ENCODE results near the gene KCNH1. TPM values are rescaled to one million over a fixed set of nuclear protein-coding genes. Genes with fewer than 3 reads are reported as not detected.

Gene KCNH1
- total RNA-seq, 2 donors from 2014 or later = 0.21 TPM; not detected in 1

GRCh38 chr1:210796421-210796820 is 337.5 kb downstream of the KCNH1 start:
- no peaks in the 10 kb centered on the region for H3K4me1 ChIP-seq (ENCODE audit: control insufficient read depth in 1 of 2, low read depth in 2 of 2)
- DNase-seq (ENCODE audit: low spot score) (no peak), ATAC-seq (ENCODE audit: insufficient number of reproducible peaks, low FRiP score, low read depth) (no peak)
- no peaks in the 10 kb centered on the region for H3K27me3 ChIP-seq (replicated peaks; ENCODE audit: insufficient read depth)
- H3K27ac ChIP-seq = no peak overlapping the region
- H3K4me3 ChIP-seq = no peak overlapping the region
- H3K9me3 ChIP-seq = no peaks in the 10 kb centered on the region
- TF ChIP-seq CTCF (IDR thresholded peaks at IDR 0.05) = no peak
- H3K36me3 ChIP-seq = no peaks in the 10 kb centered on the region

DNA sequence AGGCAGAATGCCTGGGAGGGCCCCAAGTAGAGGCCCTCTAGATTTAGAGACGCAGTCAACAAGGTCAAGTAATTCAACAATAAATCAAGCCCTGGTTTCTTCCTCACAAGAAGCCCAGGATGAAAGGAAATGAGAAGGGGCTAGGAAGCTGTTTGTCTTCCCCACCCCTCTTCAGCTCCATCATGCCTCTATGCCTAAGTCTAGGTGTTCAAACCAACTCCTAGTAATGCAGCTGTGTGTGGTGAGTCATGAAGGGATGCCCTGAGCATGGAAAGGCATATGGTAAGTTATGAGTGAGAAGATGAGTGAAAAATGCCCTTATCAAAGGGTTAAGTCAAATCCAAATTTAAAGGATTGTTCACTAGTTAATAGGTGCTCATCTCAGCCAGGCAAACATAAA is 339.5 kb downstream of the KCNH1 start:
- DNase-seq (ENCODE audit: low spot score) (no peak), ATAC-seq (ENCODE audit: insufficient number of reproducible peaks, low FRiP score, low read depth) (no peak)
- Histone ChIP-seq H3K4me1 (ENCODE audit: control insufficient read depth in 1 of 2, low read depth in 2 of 2) (no peaks in the 10 kb centered on the region), H3K36me3 (no peaks in the 10 kb centered on the region), H3K27me3 (replicated peaks; ENCODE audit: insufficient read depth) (no peaks in the 10 kb centered on the region), H3K4me3 (no peak overlapping the region), H3K9me3 (no peaks in the 10 kb centered on the region), H3K27ac (no peak overlapping the region)
- TF ChIP-seq CTCF (IDR thresholded peaks at IDR 0.05) = no peak

GRCh38 chr1:210792250-210793102 is 341.5 kb downstream of the KCNH1 start:
- Histone ChIP-seq H3K9me3 (no peaks in the 10 kb centered on the region), H3K4me3 (no peak overlapping the region), H3K27me3 (replicated peaks; ENCODE audit: insufficient read depth) (no peaks in the 10 kb centered on the region), H3K4me1 (ENCODE audit: control insufficient read depth in 1 of 2, low read depth in 2 of 2) (no peaks in the 10 kb centered on the region), H3K27ac (no peak overlapping the region), H3K36me3 (no peaks in the 10 kb centered on the region)
- DNase-seq (ENCODE audit: low spot score) = no peak
- no peak for TF ChIP-seq CTCF (IDR thresholded peaks at IDR 0.05)
- ATAC-seq (ENCODE audit: insufficient number of reproducible peaks, low FRiP score, low read depth) = no peak

- no peak for TF ChIP-seq CTCF (IDR thresholded peaks at IDR 0.05)
- DNase-seq (ENCODE audit: low spot score) (no peak), ATAC-seq (ENCODE audit: insufficient number of reproducible peaks, low FRiP score, low read depth) (no peak)
- Histone ChIP-seq H3K4me3 (no peak overlapping the region), H3K36me3 (no peaks in the 10 kb centered on the region), H3K27ac (no peak overlapping the region), H3K4me1 (ENCODE audit: control insufficient read depth in 1 of 2, low read depth in 2 of 2) (no peaks in the 10 kb centered on the region), H3K27me3 (replicated peaks; ENCODE audit: insufficient read depth) (no peaks in the 10 kb centered on the region), H3K9me3 (no peaks in the 10 kb centered on the region)
Measured at GRCh38 chr1:210790196-210790595, 343.8 kb downstream of the KCNH1 start.

GRCh38 chr1:210787800-210788199 is 346.1 kb downstream of the KCNH1 start:
- no peak overlapping the region for H3K4me3 ChIP-seq
- no peaks in the 10 kb centered on the region for H3K4me1 ChIP-seq (ENCODE audit: control insufficient read depth in 1 of 2, low read depth in 2 of 2)
- TF ChIP-seq CTCF (IDR thresholded peaks at IDR 0.05) = no peak
- no peak overlapping the region for H3K27ac ChIP-seq
- H3K36me3 ChIP-seq = no peaks in the 10 kb centered on the region
- no peaks in the 10 kb centered on the region for H3K27me3 ChIP-seq (replicated peaks; ENCODE audit: insufficient read depth)
- H3K9me3 ChIP-seq = no peaks in the 10 kb centered on the region
- no peak for ATAC-seq (ENCODE audit: insufficient number of reproducible peaks, low FRiP score, low read depth)
- DNase-seq (ENCODE audit: low spot score) = no peak

Data from thoracic aorta (tissue), 2 donors.